Stimulated activated CD8-positive, alpha-beta memory T cell treated with anti-CD3 and anti-CD28 coated beads, Interleukin-2, amount 100 ng/mL, for 1 hour (primary cell): ENCODE data around the gene ESYT1.

ENCODE experiments used
- DNase-seq, 2 donors: peaks; one replicate each; pipeline ENCODE4 v3.0.0-alpha.2; 2020; ENCODE audit warnings: low read depth in 2 of 2

The ESYT1 gene

DNA sequence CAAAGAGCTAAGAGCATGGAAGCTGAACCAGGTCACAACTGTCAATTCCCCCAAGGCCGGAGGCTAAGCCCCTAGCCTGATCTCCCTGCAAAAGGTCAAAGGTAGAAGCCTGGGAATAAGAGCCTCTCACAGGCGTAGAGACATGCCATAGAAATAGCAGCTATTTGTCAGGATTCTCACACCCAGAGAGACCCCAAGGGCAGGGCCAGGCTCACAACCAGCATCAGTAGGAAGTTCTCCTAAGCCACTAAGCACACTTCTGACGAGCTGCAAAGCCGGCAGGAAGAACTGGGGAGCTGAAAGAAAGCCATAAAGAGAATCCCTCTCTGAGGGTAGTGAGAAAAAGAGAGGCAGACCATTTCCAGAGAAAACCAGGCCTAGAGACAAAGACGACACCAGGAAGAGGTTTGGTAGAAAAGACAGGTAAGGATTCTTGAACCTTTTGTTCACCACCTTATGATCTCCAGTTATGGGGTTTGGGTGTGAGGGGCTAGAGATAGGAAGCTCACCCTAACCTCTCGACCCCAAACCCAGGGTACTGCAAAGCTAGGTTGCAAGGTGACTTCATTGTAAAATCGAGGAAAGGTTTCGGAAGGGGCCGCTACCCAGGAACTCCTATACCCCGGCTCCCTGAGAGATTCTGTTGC, 60.2 kb downstream of the ESYT1 start:
- no peak for DNase-seq

- DNase-seq: peak in 1 of 2 donors; percentile 7
These were observed 60.7 kb downstream of the ESYT1 start for GRCh38 chr12:56188778-56189098.

DNA sequence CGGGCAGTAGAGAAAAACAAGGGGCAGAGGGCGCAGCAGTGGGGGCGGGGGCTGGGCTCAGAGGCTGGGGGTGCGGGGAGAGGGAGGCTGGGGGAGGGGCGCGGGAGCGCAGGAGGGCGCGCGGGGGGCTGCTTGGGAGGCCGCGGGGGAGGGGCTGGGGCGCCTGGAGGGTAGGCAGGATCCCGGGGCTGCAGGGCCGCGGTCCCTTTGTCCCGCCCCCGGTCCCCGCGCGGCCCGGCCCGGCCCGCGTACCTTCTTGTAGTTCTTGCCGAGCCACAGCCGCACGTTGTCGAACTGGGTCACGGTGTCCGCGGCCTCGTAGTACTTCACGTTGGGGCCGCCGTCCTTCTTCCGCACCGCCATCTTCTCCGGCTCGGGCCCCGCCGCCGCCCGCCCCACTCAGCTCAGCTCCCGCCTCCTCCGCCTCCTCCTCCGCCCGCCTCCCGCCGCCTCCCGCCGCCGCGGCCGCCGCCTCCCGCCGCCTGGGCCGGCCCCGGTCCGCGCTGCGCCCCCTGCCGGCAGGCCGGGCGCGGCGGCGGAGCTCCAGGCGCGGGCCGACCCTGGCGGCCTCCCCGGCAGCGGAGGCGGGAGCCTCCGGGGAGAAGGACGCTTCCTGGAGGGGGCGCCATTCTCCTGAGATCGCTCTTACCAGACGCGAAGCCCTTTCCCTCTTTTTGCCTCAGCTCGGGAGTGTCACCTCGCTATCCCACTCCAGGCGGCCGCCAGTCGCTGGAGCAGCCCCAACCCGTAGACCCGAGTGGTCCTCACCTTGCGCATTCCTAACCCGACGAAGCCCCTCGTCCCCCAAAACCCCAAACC, 61.2 kb downstream of the ESYT1 start, which contains the start of gene SMARCC2:
Gene SMARCC2, minus strand, starts transcription at position 385 of the 819 bp plus-strand sequence. Its CDS starts 22 bp downstream, at position 363.
- peak; percentile 64 to 71 for DNase-seq

- peak; percentile 39 to 50 for DNase-seq
These were observed 62.0 kb downstream of the ESYT1 start for GRCh38 chr12:56189918-56190694.

- DNase-seq: no peak
These were observed 62.7 kb downstream of the ESYT1 start for GRCh38 chr12:56190695-56191155.

DNA sequence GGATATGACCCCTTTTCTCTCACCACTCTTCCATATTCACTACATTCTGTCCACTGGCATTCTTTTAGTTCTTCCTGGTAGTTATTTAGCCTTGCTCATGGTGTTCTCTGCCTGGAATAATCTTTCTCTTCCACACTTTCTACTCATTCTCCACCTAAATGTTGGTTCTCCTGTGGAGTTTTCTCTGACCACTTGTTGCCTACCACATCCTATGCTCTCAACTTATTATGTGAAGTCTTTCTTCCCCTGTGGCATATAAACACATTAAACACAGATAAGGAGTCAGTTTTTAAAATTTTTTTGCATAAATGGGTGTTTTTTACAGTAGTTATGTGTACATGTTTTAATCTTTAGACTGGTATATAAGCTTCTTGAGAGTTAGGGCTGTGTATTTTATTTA, 64.5 kb downstream of the ESYT1 start:
- no peak for DNase-seq

GRCh38 chr12:56193025-56193578, 65.0 kb downstream of the ESYT1 start:
- DNase-seq: peak; percentile 37 to 54
